Measurements from ENCODE around the gene NECTIN4.

- TF ChIP-seq, protein P1, sequence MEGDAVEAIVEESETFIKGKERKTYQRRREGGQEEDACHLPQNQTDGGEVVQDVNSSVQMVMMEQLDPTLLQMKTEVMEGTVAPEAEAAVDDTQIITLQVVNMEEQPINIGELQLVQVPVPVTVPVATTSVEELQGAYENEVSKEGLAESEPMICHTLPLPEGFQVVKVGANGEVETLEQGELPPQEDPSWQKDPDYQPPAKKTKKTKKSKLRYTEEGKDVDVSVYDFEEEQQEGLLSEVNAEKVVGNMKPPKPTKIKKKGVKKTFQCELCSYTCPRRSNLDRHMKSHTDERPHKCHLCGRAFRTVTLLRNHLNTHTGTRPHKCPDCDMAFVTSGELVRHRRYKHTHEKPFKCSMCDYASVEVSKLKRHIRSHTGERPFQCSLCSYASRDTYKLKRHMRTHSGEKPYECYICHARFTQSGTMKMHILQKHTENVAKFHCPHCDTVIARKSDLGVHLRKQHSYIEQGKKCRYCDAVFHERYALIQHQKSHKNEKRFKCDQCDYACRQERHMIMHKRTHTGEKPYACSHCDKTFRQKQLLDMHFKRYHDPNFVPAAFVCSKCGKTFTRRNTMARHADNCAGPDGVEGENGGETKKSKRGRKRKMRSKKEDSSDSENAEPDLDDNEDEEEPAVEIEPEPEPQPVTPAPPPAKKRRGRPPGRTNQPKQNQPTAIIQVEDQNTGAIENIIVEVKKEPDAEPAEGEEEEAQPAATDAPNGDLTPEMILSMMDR (IDR thresholded peaks at IDR 0.05): no peak
- TF ChIP-seq ZFX (IDR thresholded peaks at IDR 0.05; ENCODE audit: borderline replicate concordance): no peak
Measured at GRCh38 chr1:161082483-161082882, 6.9 kb downstream of the NECTIN4 start.
